Measurements from ENCODE around the gene TMEM256.

The TMEM256 gene

GRCh38 chr17:7431231-7431630 is 27.3 kb upstream of the TMEM256 start:
- in situ Hi-C loops (cut with MboI; ENCODE audit: low sequenced_read_pairs): no loop called here

DNA sequence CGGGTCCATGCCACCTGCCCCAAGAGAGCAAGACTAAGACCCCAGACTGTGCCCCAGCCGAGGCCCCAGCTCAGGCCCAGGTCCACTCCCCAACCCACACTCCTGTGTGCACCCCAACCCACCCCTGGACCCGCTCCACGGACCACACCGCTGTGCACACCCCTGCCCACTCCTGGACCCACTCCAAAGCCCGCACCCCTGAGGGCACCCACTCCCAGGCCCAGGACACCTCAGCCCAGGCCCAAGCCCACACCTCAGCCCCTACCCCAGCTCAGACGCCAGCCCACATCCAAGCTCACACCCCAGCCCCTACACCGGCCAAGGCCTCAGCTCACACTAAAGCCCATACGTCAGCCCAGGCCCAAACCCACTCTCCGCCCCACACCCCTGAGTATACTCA is 25.8 kb upstream of the TMEM256 start:
- in situ Hi-C loops (cut with MboI; ENCODE audit: low sequenced_read_pairs): no loop called here

DNA sequence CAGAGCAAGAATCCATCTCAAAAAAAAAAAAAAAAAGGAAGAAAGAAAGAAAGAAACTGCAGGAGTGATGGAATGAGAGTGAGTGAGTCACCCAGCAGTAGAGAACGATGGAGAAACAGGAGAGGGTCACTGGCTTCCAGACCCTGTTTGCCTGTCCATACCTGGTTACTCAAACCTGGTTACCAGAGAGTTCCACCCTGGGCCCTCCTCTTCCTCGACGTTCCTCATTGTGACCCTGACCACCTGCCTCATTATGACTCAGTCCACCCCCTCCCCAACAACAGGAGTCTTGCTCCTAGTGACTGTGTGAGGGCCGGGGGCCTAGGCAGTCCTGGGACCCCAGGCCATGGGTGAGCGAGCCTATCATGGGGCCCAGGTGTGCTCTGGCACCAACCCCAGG is 24.7 kb upstream of the TMEM256 start, which contains the start of gene SPEM3:
Gene SPEM3 (plus strand): TSS at position 301 of the 400 bp plus-strand sequence. CDS start 46 bp downstream, at position 347.
- in situ Hi-C loops (cut with MboI; ENCODE audit: low sequenced_read_pairs): no loop called here

- in situ Hi-C loops (cut with MboI; ENCODE audit: low sequenced_read_pairs): no loop called here
Measured at GRCh38 chr17:7427549-7427948, 23.7 kb upstream of the TMEM256 start.

DNA sequence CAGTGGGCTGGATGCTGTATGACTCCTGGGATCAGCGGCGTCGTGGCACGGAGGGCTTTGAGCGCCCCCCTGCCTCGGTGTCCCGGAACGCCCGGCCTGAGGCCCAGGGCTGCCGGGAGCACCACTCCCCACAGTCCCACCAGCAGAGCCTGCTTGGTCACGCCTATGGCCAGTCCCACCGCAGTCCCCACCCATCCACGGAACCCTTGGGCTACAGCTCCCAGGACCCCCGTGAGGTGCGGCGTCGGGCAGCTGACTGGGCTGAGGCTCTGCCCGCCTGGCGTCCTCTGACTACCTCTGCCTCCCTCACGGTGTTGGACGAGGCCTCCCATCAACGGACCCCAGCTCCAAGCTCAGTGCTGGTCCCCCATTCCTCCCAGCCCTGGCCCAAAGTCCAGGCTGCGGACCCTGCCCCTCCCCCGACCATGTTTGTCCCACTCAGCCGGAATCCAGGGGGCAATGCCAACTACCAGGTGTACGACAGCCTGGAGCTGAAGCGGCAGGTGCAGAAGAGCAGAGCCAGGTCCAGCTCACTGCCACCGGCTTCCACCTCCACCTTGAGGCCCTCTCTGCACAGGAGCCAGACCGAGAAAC is 23.1 kb upstream of the TMEM256 start:
- in situ Hi-C loops (cut with MboI; ENCODE audit: low sequenced_read_pairs): no loop called here

GRCh38 chr17:7426203-7426863 is 22.4 kb upstream of the TMEM256 start:
- in situ Hi-C loops (cut with MboI; ENCODE audit: low sequenced_read_pairs): no loop called here

- in situ Hi-C loops (cut with MboI; ENCODE audit: low sequenced_read_pairs): no loop called here
Measured at GRCh38 chr17:7425756-7426155, 21.9 kb upstream of the TMEM256 start.

- in situ Hi-C loops (cut with MboI; ENCODE audit: low sequenced_read_pairs): no loop called here
Measured at GRCh38 chr17:7425316-7425715, 21.4 kb upstream of the TMEM256 start, which contains the start of gene SPEM2. SPEM2 (plus strand) TSS chr17:7425616; CDS start chr17:7425689, 73 bp downstream.

GRCh38 chr17:7423679-7424078 is 19.8 kb upstream of the TMEM256 start:
- in situ Hi-C loops (cut with MboI; ENCODE audit: low sequenced_read_pairs): no loop called here

- in situ Hi-C loops (cut with MboI; ENCODE audit: low sequenced_read_pairs): no loop called here
Measured at GRCh38 chr17:7421186-7421585, 17.3 kb upstream of the TMEM256 start.

- in situ Hi-C loops (cut with MboI; ENCODE audit: low sequenced_read_pairs): no loop called here
Measured at GRCh38 chr17:7419819-7420610, 16.1 kb upstream of the TMEM256 start, which contains the start of gene SPEM1. SPEM1 (plus strand) TSS chr17:7420324; CDS start chr17:7420385, 61 bp downstream.

- in situ Hi-C loops (cut with MboI; ENCODE audit: low sequenced_read_pairs): no loop called here
Measured at GRCh38 chr17:7418472-7419152, 14.7 kb upstream of the TMEM256 start.

DNA sequence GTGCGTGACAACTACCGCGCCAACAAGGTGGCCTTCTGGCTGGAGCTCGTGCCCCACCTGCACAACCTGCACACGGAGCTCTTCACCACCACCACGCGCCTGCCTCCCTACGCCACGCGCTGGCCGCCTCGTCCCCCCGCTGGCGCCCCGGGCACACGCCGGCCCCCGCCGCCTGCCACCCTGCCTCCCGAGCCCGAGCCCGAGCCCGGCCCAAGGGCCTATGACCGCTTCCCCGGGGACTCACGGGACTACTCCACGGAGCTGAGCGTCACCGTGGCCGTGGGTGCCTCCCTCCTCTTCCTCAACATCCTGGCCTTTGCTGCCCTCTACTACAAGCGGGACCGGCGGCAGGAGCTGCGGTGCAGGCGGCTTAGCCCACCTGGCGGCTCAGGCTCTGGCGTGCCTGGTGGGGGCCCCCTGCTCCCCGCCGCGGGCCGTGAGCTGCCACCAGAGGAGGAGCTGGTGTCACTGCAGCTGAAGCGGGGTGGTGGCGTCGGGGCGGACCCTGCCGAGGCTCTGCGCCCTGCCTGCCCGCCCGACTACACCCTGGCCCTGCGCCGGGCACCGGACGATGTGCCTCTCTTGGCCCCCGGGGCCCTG is 13.3 kb upstream of the TMEM256 start:
- in situ Hi-C loops (cut with MboI; ENCODE audit: low sequenced_read_pairs): no loop called here

GRCh38 chr17:7416323-7416722 is 12.4 kb upstream of the TMEM256 start:
- in situ Hi-C loops (cut with MboI; ENCODE audit: low sequenced_read_pairs): no loop called here

GRCh38 chr17:7415784-7416183 is 11.9 kb upstream of the TMEM256 start:
- in situ Hi-C loops (cut with MboI; ENCODE audit: low sequenced_read_pairs): no loop called here

GRCh38 chr17:7414837-7415236 is 10.9 kb upstream of the TMEM256 start:
- in situ Hi-C loops (cut with MboI; ENCODE audit: low sequenced_read_pairs): no loop called here

DNA sequence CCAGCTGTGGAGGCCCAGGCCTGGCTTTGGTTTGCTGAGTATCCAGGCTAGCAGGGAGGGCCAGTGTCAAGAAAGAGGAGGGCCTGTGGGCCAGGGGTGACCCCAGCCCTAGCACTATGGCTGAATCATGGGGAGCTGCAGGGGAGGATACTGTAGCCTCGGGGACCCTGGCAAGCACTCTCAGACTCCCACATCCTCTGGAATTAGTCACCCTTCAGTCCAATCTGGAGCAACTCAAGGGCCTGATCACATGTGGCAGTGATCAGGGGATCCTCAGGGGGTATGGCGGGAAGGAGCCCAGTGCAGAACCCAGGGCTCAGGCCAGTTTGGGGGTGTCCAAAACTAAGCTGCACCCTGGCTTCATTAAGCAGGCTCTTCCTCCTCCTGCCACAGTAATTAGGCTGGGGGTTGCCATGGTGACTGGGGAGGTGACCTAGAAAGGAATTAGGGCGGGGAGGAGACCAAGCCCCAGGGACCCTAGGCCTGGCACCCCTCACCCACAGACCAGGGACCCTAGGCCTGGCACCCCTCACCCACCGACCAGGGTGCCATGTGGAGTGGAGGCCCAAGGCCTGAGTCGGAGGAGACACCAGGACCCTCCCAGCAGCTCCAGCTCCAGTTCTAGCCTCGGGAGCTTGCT is 9.6 kb upstream of the TMEM256 start:
- in situ Hi-C loops (cut with MboI; ENCODE audit: low sequenced_read_pairs): no loop called here

- in situ Hi-C loops (cut with MboI; ENCODE audit: low sequenced_read_pairs): no loop called here
Measured at GRCh38 chr17:7411427-7411750, 7.5 kb upstream of the TMEM256 start.

GRCh38 chr17:7410634-7411426 is 6.9 kb upstream of the TMEM256 start:
- in situ Hi-C loops (cut with MboI; ENCODE audit: low sequenced_read_pairs): no loop called here

DNA sequence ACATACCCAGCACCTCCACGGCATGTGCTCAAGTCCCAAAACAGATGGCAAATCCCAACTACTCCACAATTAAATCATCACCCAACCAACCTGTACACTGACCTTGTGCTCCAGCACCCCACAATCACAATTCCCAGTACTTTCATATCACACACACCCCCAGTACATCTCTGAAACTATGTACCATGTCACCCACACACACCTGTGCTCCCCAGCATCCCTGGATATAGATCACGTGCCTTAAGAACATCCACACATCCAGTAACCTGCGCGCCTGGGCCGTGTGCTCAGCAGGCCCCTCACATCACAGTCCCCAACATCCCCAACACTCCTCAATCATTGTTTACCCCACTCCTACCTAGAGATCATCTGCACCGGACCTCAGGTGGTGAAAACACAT is 5.8 kb upstream of the TMEM256 start:
- in situ Hi-C loops (cut with MboI; ENCODE audit: low sequenced_read_pairs): no loop called here
